Neural cell (in vitro differentiated cells): Measurements from ENCODE around the gene PSG6. TPM values are rescaled to one million over a fixed set of nuclear protein-coding genes. Genes with fewer than 3 reads are reported as not detected.
"Not testable (repeated sequence)": the region's sequence is repeated elsewhere in the genome, so short reads cannot be mapped to it uniquely, and the experiment has no call there.

ENCODE experiments used
- H2AFZ ChIP-seq: fragments of 200-600, 300-800 bp; sonication (generic), shearing (Covaris generic); 2 replicates; pipeline ENCODE4 v1.6.0; 2014; ENCODE audit warnings: low read depth, mild to moderate bottlenecking, antibody characterized with exemption, low read length, moderate library complexity
- H3F3A ChIP-seq: fragments of 200-600 bp; shearing (Covaris generic); 2 replicates; pipeline ENCODE4 v1.6.1; 2016; ENCODE audit warnings: mild to moderate bottlenecking, moderate library complexity, mixed read lengths, antibody characterized with exemption, low read length; ENCODE audit not compliant: insufficient read depth, poor library complexity, severe bottlenecking
- H3K27ac ChIP-seq: fragments of 200-600, 300-800 bp; sonication (generic), shearing (Covaris generic); 2 replicates; pipeline ENCODE4 v1.5.1; 2014; ENCODE audit warnings: mild to moderate bottlenecking, low read length, moderate library complexity
- H3K27me3 ChIP-seq: fragments of 300-800, 200-600 bp; sonication (generic), shearing (Covaris generic); 2 replicates; pipeline ENCODE4 v1.6.0; 2014; ENCODE audit warnings: mild to moderate bottlenecking, low read depth, low read length, moderate library complexity; ENCODE audit not compliant: insufficient read depth
- H3K36me3 ChIP-seq: fragments of 300-800, 200-600 bp; sonication (generic), shearing (Covaris generic); 2 replicates; pipeline ENCODE4 v1.5.1; 2014; ENCODE audit warnings: mild to moderate bottlenecking, antibody characterized with exemption, low read length, moderate library complexity; ENCODE audit not compliant: insufficient read depth
- H3K4me2 ChIP-seq: fragments of 300-800, 200-600 bp; sonication (generic), shearing (Covaris generic); 2 replicates; pipeline ENCODE4 v1.6.0; 2014; ENCODE audit warnings: mild to moderate bottlenecking, low read length
- H3K4me3 ChIP-seq: fragments of 300-800, 200-600 bp; sonication (generic), shearing (Covaris generic); 2 replicates; pipeline ENCODE4 v1.5.1; 2014; ENCODE audit warnings: mild to moderate bottlenecking, low read length, moderate library complexity
- H3K79me2 ChIP-seq: fragments of 200-600 bp; shearing (Covaris generic); replicated peaks from 2 replicates; pipeline ENCODE4 v1.6.0; 2014; ENCODE audit warnings: mild to moderate bottlenecking, low read length, moderate library complexity; ENCODE audit not compliant: insufficient read depth
- H3K9ac ChIP-seq: fragments of 300-800, 200-600 bp; sonication (generic), shearing (Covaris generic); 2 replicates; pipeline ENCODE4 v1.6.1; 2016; ENCODE audit warnings: mild to moderate bottlenecking, low read length, mixed read lengths
- H3K9me2 ChIP-seq: fragments of 200-600 bp; shearing (Covaris generic); 2 replicates; pipeline ENCODE4 v1.6.1; 2016; ENCODE audit warnings: mild to moderate bottlenecking, low read length, mixed read lengths; ENCODE audit not compliant: insufficient read depth
- H3K9me3 ChIP-seq: fragments of 200-600, 300-800 bp; sonication (generic), shearing (Covaris generic); 2 replicates; pipeline ENCODE4 v1.6.1; 2016; ENCODE audit warnings: mild to moderate bottlenecking, mixed run types, low read length, moderate library complexity, mixed read lengths
- H4K20me1 ChIP-seq: fragments of 200-600 bp; shearing (Covaris generic); 2 replicates; pipeline ENCODE4 v1.6.1; 2016; ENCODE audit warnings: mild to moderate bottlenecking, mixed run types; ENCODE audit not compliant: insufficient read depth
- CTCF ChIP-seq: fragments of 450-650 bp; IDR thresholded peaks from 2 replicates; pipeline ENCODE4 v1.5.1; 2014; ENCODE audit warnings: antibody characterized with exemption, mild to moderate bottlenecking, moderate library complexity; ENCODE audit not compliant: poor library complexity, severe bottlenecking
- EP300 ChIP-seq: fragments of 450-650 bp; conservative IDR thresholded peaks from 2 replicates; pipeline ENCODE4 v1.6.1; 2014; ENCODE audit warnings: antibody characterized with exemption, mild to moderate bottlenecking, moderate library complexity; ENCODE audit not compliant: poor library complexity, severe bottlenecking
- EZH2 ChIP-seq: fragments of 200-600, 300-800 bp; shearing (Covaris generic), sonication (generic); IDR thresholded peaks from 2 replicates; pipeline ENCODE4 v1.6.1; 2014; ENCODE audit warnings: antibody characterized with exemption, low read length, borderline replicate concordance, mild to moderate bottlenecking; ENCODE audit not compliant: insufficient read depth, poor library complexity, severe bottlenecking
- MXI1 ChIP-seq: fragments of 450-650 bp; conservative IDR thresholded peaks from 2 replicates; pipeline ENCODE4 v1.6.1; 2014; ENCODE audit warnings: antibody characterized with exemption, mild to moderate bottlenecking; ENCODE audit not compliant: poor library complexity, severe bottlenecking
- RAD21 ChIP-seq: fragments of 450-650 bp; conservative IDR thresholded peaks from 2 replicates; pipeline ENCODE4 v1.6.1; 2014; ENCODE audit warnings: antibody characterized with exemption, mild to moderate bottlenecking, moderate library complexity
- REST ChIP-seq: IDR thresholded peaks from 2 replicates; pipeline ENCODE4 v1.6.1; 2012; ENCODE audit warnings: borderline replicate concordance
- TAF1 ChIP-seq: IDR thresholded peaks from 2 replicates; pipeline ENCODE4 v1.6.1; 2012; ENCODE audit warnings: low read depth
- polyA minus RNA-seq: library from RNA; depleted of rRNA, polyadenylated mRNA; stranded (reverse); fragments of >200 nt; gene quantifications from 2 replicates; pipeline ENCODE4 v1.2.3, GENCODE V29; 2014
- polyA plus RNA-seq: library from polyadenylated mRNA; depleted of rRNA; stranded (reverse); fragments of >200 nt; gene quantifications from 2 replicates; pipeline ENCODE4 v1.2.3, GENCODE V29; 2014

The PSG6 gene
- polyA plus RNA-seq (not detected in 2 replicates), polyA minus RNA-seq (not detected in 2 replicates)

DNA sequence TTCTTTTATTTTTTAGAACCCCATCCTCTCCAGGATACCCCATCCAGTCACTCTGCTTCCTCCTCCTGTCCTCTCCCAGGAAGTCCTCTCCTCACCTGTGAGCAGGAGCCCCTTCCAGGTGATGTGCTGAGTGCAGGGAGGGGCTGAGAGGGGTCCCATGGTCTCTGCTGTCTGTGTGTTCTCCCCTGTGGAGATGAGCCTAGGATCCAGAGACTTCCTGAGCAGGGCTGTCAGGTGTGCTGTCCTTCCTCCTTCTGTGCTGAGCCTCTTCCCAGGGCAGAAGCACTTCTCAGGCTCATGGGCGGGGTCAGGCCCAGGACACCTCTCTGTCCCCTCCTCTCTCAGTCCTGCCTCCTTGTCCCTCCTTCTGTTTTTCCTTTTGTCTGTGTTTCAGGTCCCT, at the start of gene PSG6:
Gene PSG6, minus strand, starts transcription at position 261 of the 400 bp plus-strand sequence. Its CDS starts 102 bp downstream, at position 159.
- H3K9me2 ChIP-seq, H3K4me2 ChIP-seq, H3K9ac ChIP-seq, H3K9me3 ChIP-seq, H3F3A ChIP-seq, H2AFZ ChIP-seq, H4K20me1 ChIP-seq, H3K79me2 ChIP-seq, H3K27me3 ChIP-seq, H3K4me3 ChIP-seq, H3K27ac ChIP-seq, H3K36me3 ChIP-seq: not testable (repeated sequence)

DNA sequence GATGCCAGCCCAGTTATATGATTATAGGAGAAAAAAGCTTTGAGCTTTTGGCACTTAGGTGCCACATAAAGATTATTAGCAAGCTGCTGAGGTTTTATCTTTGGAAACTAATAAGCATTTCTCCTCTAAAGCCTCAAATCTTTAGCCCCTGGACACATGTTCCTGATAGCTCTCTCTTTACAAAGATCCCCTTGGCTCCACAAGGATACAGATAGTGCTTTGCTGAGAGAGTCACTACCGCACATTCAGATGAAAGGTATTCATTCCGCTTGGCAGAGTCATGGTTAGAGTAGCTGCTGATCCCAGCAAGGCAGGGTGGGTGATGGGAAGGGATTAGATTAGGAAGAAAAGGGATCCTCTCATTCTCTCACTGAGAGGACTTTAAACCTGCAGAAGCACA, 47.5 kb upstream of the PSG6 start:
- Histone ChIP-seq H2AFZ (no peak overlapping the region), H3K9ac (no peak overlapping the region), H4K20me1 (no peaks in the 10 kb centered on the region), H3K27me3 (no peaks in the 10 kb centered on the region), H3K9me3 (no peaks in the 10 kb centered on the region), H3K36me3 (no peaks in the 10 kb centered on the region), H3K79me2 (no peaks in the 10 kb centered on the region), H3K9me2 (no peaks in the 10 kb centered on the region), H3F3A (no peaks in the 10 kb centered on the region), H3K27ac (no peak overlapping the region), H3K4me3 (no peak overlapping the region), H3K4me2 (no peak overlapping the region)
- TF ChIP-seq CTCF = no peak
- TF ChIP-seq MXI1 = no peak
- no peak for TF ChIP-seq TAF1

DNA sequence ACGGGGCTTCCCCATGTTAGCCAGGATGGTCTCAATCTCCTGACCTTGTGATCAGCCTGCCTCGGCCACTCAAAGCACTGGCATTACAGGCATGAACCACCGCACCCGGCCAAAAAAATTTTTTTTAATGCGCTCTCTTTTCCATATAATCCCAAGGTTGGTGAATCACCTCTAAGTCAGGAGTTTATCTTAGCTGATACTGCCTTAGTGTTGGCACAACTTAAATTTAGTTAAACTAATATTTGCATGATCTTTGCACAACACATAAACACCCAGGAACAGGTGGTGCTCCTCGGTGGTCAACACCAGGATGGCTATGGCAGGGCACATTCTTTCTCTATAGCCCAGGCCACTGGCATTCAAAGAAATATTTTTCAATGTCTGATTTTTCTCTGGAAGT, 43.4 kb upstream of the PSG6 start:
- Histone ChIP-seq H3K9me2 (no peaks in the 10 kb centered on the region), H3K4me2 (no peak overlapping the region), H3K36me3 (no peaks in the 10 kb centered on the region), H3K27me3 (no peaks in the 10 kb centered on the region), H3K9ac (no peak overlapping the region), H3K4me3 (no peak overlapping the region), H4K20me1 (no peaks in the 10 kb centered on the region), H3K9me3 (no peaks in the 10 kb centered on the region), H3K79me2 (no peaks in the 10 kb centered on the region), H3K27ac (no peak overlapping the region), H2AFZ (no peak overlapping the region), H3F3A (no peaks in the 10 kb centered on the region)
- no peak for TF ChIP-seq EP300
- no peak for TF ChIP-seq REST
- TF ChIP-seq EZH2 = no peak
- no peak for TF ChIP-seq RAD21
- TF ChIP-seq CTCF = no peak

- H3K27ac ChIP-seq, H3F3A ChIP-seq, H4K20me1 ChIP-seq, H3K9me3 ChIP-seq, H3K4me3 ChIP-seq, H2AFZ ChIP-seq, H3K36me3 ChIP-seq, H3K27me3 ChIP-seq, H3K9me2 ChIP-seq, H3K9ac ChIP-seq, H3K4me2 ChIP-seq, H3K79me2 ChIP-seq: not testable (repeated sequence)
These were observed 34.4 kb upstream of the PSG6 start for GRCh38 chr19:42952126-42952525.

GRCh38 chr19:42951476-42951875, 33.8 kb upstream of the PSG6 start:
- not testable (repeated sequence) for H4K20me1 ChIP-seq, H3K9me3 ChIP-seq, H3K27me3 ChIP-seq, H3K9me2 ChIP-seq, H3K27ac ChIP-seq, H3K4me3 ChIP-seq, H3K79me2 ChIP-seq, H3F3A ChIP-seq, H3K36me3 ChIP-seq, H3K4me2 ChIP-seq, H3K9ac ChIP-seq, H2AFZ ChIP-seq
